Measurements from ENCODE around the gene CDON.
"Not testable (repeated sequence)": the region's sequence is repeated elsewhere in the genome, so short reads cannot be mapped to it uniquely, and the experiment has no call there.

The CDON gene

GRCh38 chr11:126048197-126048596, 14.5 kb downstream of the CDON start:
- no peak for DNase-seq (ENCODE audit: low read depth)

- DNase-seq (ENCODE audit: low read depth): no peak
Measured at GRCh38 chr11:126046570-126047195, 16.0 kb downstream of the CDON start.

GRCh38 chr11:126039485-126040271, 23.0 kb downstream of the CDON start:
- DNase-seq (ENCODE audit: low read depth): no peak

GRCh38 chr11:126035718-126036117, 26.9 kb downstream of the CDON start:
- DNase-seq (ENCODE audit: low read depth): no peak

- DNase-seq (ENCODE audit: low read depth): no peak
Measured at GRCh38 chr11:126034933-126035425, 27.7 kb downstream of the CDON start.

GRCh38 chr11:126034039-126034932, 28.4 kb downstream of the CDON start:
- DNase-seq (ENCODE audit: low read depth): no peak

GRCh38 chr11:126032375-126032774, 30.3 kb downstream of the CDON start:
- DNase-seq (ENCODE audit: low read depth): no peak

GRCh38 chr11:126029805-126030204, 32.9 kb downstream of the CDON start:
- no peak for DNase-seq (ENCODE audit: low read depth)

- DNase-seq (ENCODE audit: low read depth): no peak
Measured at GRCh38 chr11:126029237-126029636, 33.4 kb downstream of the CDON start.

- not testable (repeated sequence) for DNase-seq (ENCODE audit: low read depth)
Measured at GRCh38 chr11:126028534-126028933, 34.1 kb downstream of the CDON start.

- no peak for DNase-seq (ENCODE audit: low read depth)
Measured at GRCh38 chr11:126026579-126026978, 36.1 kb downstream of the CDON start.

- no peak for DNase-seq (ENCODE audit: low read depth)
Measured at GRCh38 chr11:126025822-126026221, 36.8 kb downstream of the CDON start.

GRCh38 chr11:126024123-126024522, 38.5 kb downstream of the CDON start:
- no peak for DNase-seq (ENCODE audit: low read depth)

- no peak for DNase-seq (ENCODE audit: low read depth)
Measured at GRCh38 chr11:126012852-126013251, 49.8 kb downstream of the CDON start.

GRCh38 chr11:126011754-126012153, 50.9 kb downstream of the CDON start:
- no peak for DNase-seq (ENCODE audit: low read depth)

- DNase-seq (ENCODE audit: low read depth): no peak
Measured at GRCh38 chr11:126011265-126011664, 51.4 kb downstream of the CDON start.

GRCh38 chr11:126008956-126009355, 53.7 kb downstream of the CDON start:
- DNase-seq (ENCODE audit: low read depth): no peak

- no peak for DNase-seq (ENCODE audit: low read depth)
Measured at GRCh38 chr11:126007238-126007637, 55.4 kb downstream of the CDON start.

- no peak for DNase-seq (ENCODE audit: low read depth)
Measured at GRCh38 chr11:126006068-126006467, 56.6 kb downstream of the CDON start.

- no peak for DNase-seq (ENCODE audit: low read depth)
Measured at GRCh38 chr11:126002181-126002580, 60.5 kb downstream of the CDON start.

- DNase-seq (ENCODE audit: low read depth): no peak
Measured at GRCh38 chr11:125999234-125999880, 63.3 kb downstream of the CDON start.

GRCh38 chr11:125998267-125998666, 64.4 kb downstream of the CDON start:
- no peak for DNase-seq (ENCODE audit: low read depth)

Measured in activated T-helper 9 cell treated with anti-CD3 and anti-CD28 coated beads, Interleukin-2, amount 50 U/mL, for 16 hours (primary cell).